GM21423 (cell line): ENCODE results near the gene MTARC2.

Source experiments
- ATAC-seq: cut with Tn5 transposase; IDR thresholded peaks from one replicate; pipeline ENCODE4 v1.9.1; 2021; ENCODE audit warnings: mild to moderate bottlenecking, moderate library complexity; ENCODE audit not compliant: unreplicated experiment

MTARC2 gene

GRCh38 chr1:220797044-220797443 lies 48.9 kb downstream of the MTARC2 start:
- no peak for ATAC-seq

- no peak for ATAC-seq
Measured at GRCh38 chr1:220797553-220797952, 49.4 kb downstream of the MTARC2 start.

GRCh38 chr1:220798338-220798737 lies 50.2 kb downstream of the MTARC2 start:
- ATAC-seq = no peak

- no peak for ATAC-seq
Measured at GRCh38 chr1:220800262-220800661, 52.1 kb downstream of the MTARC2 start.

GRCh38 chr1:220803401-220804201 lies 55.5 kb downstream of the MTARC2 start:
- ATAC-seq = no peak

GRCh38 chr1:220804202-220804586 lies 56.1 kb downstream of the MTARC2 start:
- no peak for ATAC-seq

- ATAC-seq = no peak
Measured at GRCh38 chr1:220806408-220806807, 58.3 kb downstream of the MTARC2 start.

- ATAC-seq = no peak
Measured at GRCh38 chr1:220807726-220808125, 59.6 kb downstream of the MTARC2 start.

GRCh38 chr1:220808345-220809186 lies 60.4 kb downstream of the MTARC2 start:
- no peak for ATAC-seq

- no peak for ATAC-seq
Measured at GRCh38 chr1:220809187-220809550, 61.0 kb downstream of the MTARC2 start.

GRCh38 chr1:220809704-220810103 lies 61.6 kb downstream of the MTARC2 start:
- ATAC-seq = no peak

GRCh38 chr1:220810179-220810653 lies 62.1 kb downstream of the MTARC2 start:
- ATAC-seq = peak; percentile 87

- no peak for ATAC-seq
Measured at GRCh38 chr1:220810963-220811362, 62.8 kb downstream of the MTARC2 start.

GRCh38 chr1:220811695-220812094 lies 63.6 kb downstream of the MTARC2 start:
- ATAC-seq = no peak

- ATAC-seq = no peak
Measured at GRCh38 chr1:220812308-220812707, 64.2 kb downstream of the MTARC2 start.

GRCh38 chr1:220813013-220813412 lies 64.9 kb downstream of the MTARC2 start:
- ATAC-seq = no peak

- ATAC-seq = no peak
Measured at GRCh38 chr1:220815409-220815808, 67.3 kb downstream of the MTARC2 start.

- no peak for ATAC-seq
Measured at GRCh38 chr1:220817907-220818306, 69.8 kb downstream of the MTARC2 start.

- ATAC-seq = no peak
Measured at GRCh38 chr1:220818421-220819173, 70.5 kb downstream of the MTARC2 start.

GRCh38 chr1:220819467-220820026 lies 71.4 kb downstream of the MTARC2 start:
- ATAC-seq = no peak
